ENCODE measurements around the gene ERGIC1.

GRCh38 chr5:172830275-172830799 is 3.7 kb upstream of the ERGIC1 start:
- no peak for TF ChIP-seq CTCF (IDR thresholded peaks at IDR 0.05)
- no peak for TF ChIP-seq POLR2A (IDR thresholded peaks at IDR 0.05)

Measured in thyroid gland (tissue), 4 donors.